Kasumi-1 (cell line): ENCODE data around the gene RNF121.

Experiments used
- DNase-seq, 2 experiments: peaks; one replicate each; lab custom pipeline; 2025; lab: John Stamatoyannopoulos, UW

RNF121 gene

GRCh38 chr11:72006309-72007088 is 77.7 kb downstream of the RNF121 start:
- no peak for DNase-seq

GRCh38 chr11:72007089-72007476 is 78.2 kb downstream of the RNF121 start:
- no peak for DNase-seq

GRCh38 chr11:72007587-72007986 is 78.7 kb downstream of the RNF121 start:
- no peak for DNase-seq

- DNase-seq = no peak
These were observed 79.9 kb downstream of the RNF121 start for GRCh38 chr11:72008728-72009127.

- DNase-seq = no peak
These were observed 80.3 kb downstream of the RNF121 start for GRCh38 chr11:72009156-72009555.

- DNase-seq = no peak
These were observed 81.8 kb downstream of the RNF121 start for GRCh38 chr11:72010529-72011233.

- DNase-seq = no peak
These were observed 83.3 kb downstream of the RNF121 start for GRCh38 chr11:72012091-72012630.

GRCh38 chr11:72012897-72013721 is 84.3 kb downstream of the RNF121 start:
- DNase-seq = no peak

GRCh38 chr11:72013765-72014711 is 85.2 kb downstream of the RNF121 start:
- DNase-seq = no peak

GRCh38 chr11:72014761-72015320 is 86.0 kb downstream of the RNF121 start:
- no peak for DNase-seq

GRCh38 chr11:72015511-72016061 is 86.7 kb downstream of the RNF121 start:
- DNase-seq = peak; percentile 59 to 71

GRCh38 chr11:72018171-72018570 is 89.3 kb downstream of the RNF121 start:
- no peak for DNase-seq

GRCh38 chr11:72023335-72023734 is 94.5 kb downstream of the RNF121 start:
- no peak for DNase-seq

- no peak for DNase-seq
These were observed 95.4 kb downstream of the RNF121 start for GRCh38 chr11:72024069-72024754.

GRCh38 chr11:72026090-72026489 is 97.2 kb downstream of the RNF121 start:
- no peak for DNase-seq

- no peak for DNase-seq
These were observed 101.7 kb downstream of the RNF121 start for GRCh38 chr11:72030472-72031045.

GRCh38 chr11:72036687-72037086 is 107.8 kb downstream of the RNF121 start:
- no peak for DNase-seq

GRCh38 chr11:72037554-72038311 is 108.9 kb downstream of the RNF121 start:
- DNase-seq = no peak

- no peak for DNase-seq
These were observed 109.6 kb downstream of the RNF121 start for GRCh38 chr11:72038491-72038890.
